Mesendoderm (in vitro differentiated cells): ENCODE measurements around the gene AQP12A.

ENCODE experiments used
- DNase-seq: peaks from one replicate; pipeline ENCODE4 v3.0.0; 2013
- H2AK5ac ChIP-seq: 2 replicates; pipeline ENCODE4 v1.6.1; 2013; ENCODE audit warnings: low read length, inconsistent platforms
- H2BK120ac ChIP-seq: 2 replicates; pipeline ENCODE4 v1.6.1; 2013; ENCODE audit warnings: low read depth, mild to moderate bottlenecking, low read length, moderate library complexity, mixed read lengths
- H2BK15ac ChIP-seq: replicated peaks from 2 replicates; pipeline ENCODE4 v1.6.1; 2013; ENCODE audit warnings: low read depth, mild to moderate bottlenecking, moderate library complexity
- H2BK5ac ChIP-seq: 2 replicates; pipeline ENCODE4 v1.6.1; 2013; ENCODE audit warnings: low read length, inconsistent platforms
- H3K18ac ChIP-seq: 2 replicates; pipeline ENCODE4 v1.6.1; 2013; ENCODE audit warnings: mild to moderate bottlenecking, low read length, mixed read lengths
- H3K23ac ChIP-seq: one replicate; pipeline ENCODE4 v1.6.1; 2013; ENCODE audit warnings: low read length
- H3K27ac ChIP-seq: 2 replicates; pipeline ENCODE4 v1.5.1; 2013; ENCODE audit warnings: low read depth, mild to moderate bottlenecking, inconsistent platforms, low read length, moderate library complexity
- H3K27me3 ChIP-seq: 2 replicates; pipeline ENCODE4 v1.6.1; 2013; ENCODE audit warnings: low read length, control low read depth, mild to moderate bottlenecking, inconsistent platforms; ENCODE audit not compliant: insufficient read depth, poor library complexity
- H3K36me3 ChIP-seq: 2 replicates; pipeline ENCODE4 v1.6.1; 2013; ENCODE audit warnings: low read length, inconsistent platforms; ENCODE audit not compliant: control insufficient read depth, insufficient read depth
- H3K4ac ChIP-seq: one replicate; pipeline ENCODE4 v1.6.1; 2013; ENCODE audit warnings: low read depth, mild to moderate bottlenecking, low read length, moderate library complexity
- H3K4me1 ChIP-seq: 2 replicates; pipeline ENCODE4 v1.6.1; 2013; ENCODE audit warnings: low read depth, low read length, inconsistent platforms; ENCODE audit not compliant: control insufficient read depth
- H3K4me2 ChIP-seq: 2 replicates; pipeline ENCODE4 v1.6.1; 2013; ENCODE audit warnings: low read length
- H3K4me3 ChIP-seq: 2 replicates; pipeline ENCODE4 v1.5.1; 2013; ENCODE audit warnings: mild to moderate bottlenecking, low read length
- H3K56ac ChIP-seq: one replicate; pipeline ENCODE4 v1.6.1; 2013; ENCODE audit warnings: low read length
- H3K79me1 ChIP-seq: 2 replicates; pipeline ENCODE4 v1.6.1; 2013; ENCODE audit warnings: low read length, inconsistent platforms
- H3K79me2 ChIP-seq: 2 replicates; pipeline ENCODE4 v1.6.1; 2013; ENCODE audit warnings: mild to moderate bottlenecking, low read length; ENCODE audit not compliant: control insufficient read depth, insufficient read depth
- H3K9ac ChIP-seq: 2 replicates; pipeline ENCODE4 v1.6.1; 2013; ENCODE audit warnings: low read length, inconsistent platforms
- H4K5ac ChIP-seq: one replicate; pipeline ENCODE4 v1.6.1; 2013; ENCODE audit warnings: low read length
- H4K8ac ChIP-seq: one replicate; pipeline ENCODE4 v1.6.1; 2013; ENCODE audit warnings: low read depth, mild to moderate bottlenecking, control low read depth, low read length, moderate library complexity
- WGBS: extraction: QIAGEN DNeasy Blood & Tissue Kit; methylation state at CpG from one replicate; pipeline ENCODE4 v1.1.7; 2013; ENCODE audit warnings: low lambda C conversion rate, missing lambda C conversion rate; ENCODE audit not compliant: insufficient coverage; ENCODE audit errors: extremely low coverage; 5-methylcytosine and 5-hydroxymethylcytosine counted together

The AQP12A gene

GRCh38 chr2:240646900-240647502 lies 44.7 kb upstream of the AQP12A start:
- Histone ChIP-seq H3K79me2 (no peaks in the 10 kb centered on the region), H3K36me3 (no peaks in the 10 kb centered on the region), H3K4me1 (no peaks in the 10 kb centered on the region), H2BK15ac (no peak overlapping the region), H2BK120ac (no peak overlapping the region), H4K5ac (no peak overlapping the region), H4K8ac (no peak overlapping the region), H3K18ac (no peak overlapping the region), H3K56ac (no peak overlapping the region), H3K27me3 (no peaks in the 10 kb centered on the region), H2AK5ac (no peak overlapping the region), H3K27ac (no peak overlapping the region), H3K4me2 (no peak overlapping the region), H3K4ac (no peak overlapping the region), H3K4me3 (no peak overlapping the region), H3K9ac (no peak overlapping the region), H3K79me1 (no peaks in the 10 kb centered on the region), H2BK5ac (no peak overlapping the region), H3K23ac (no peak overlapping the region)
- no peak for DNase-seq
- no CpG with 5 or more reads among the region's 30 CpGs for WGBS

- Histone ChIP-seq H3K79me1 (no peaks in the 10 kb centered on the region), H3K4ac (no peak overlapping the region), H3K9ac (no peak overlapping the region), H2BK15ac (no peak overlapping the region), H3K23ac (no peak overlapping the region), H3K56ac (no peak overlapping the region), H3K36me3 (no peaks in the 10 kb centered on the region), H3K18ac (no peak overlapping the region), H2BK120ac (no peak overlapping the region), H4K5ac (no peak overlapping the region), H3K4me1 (no peaks in the 10 kb centered on the region), H3K27me3 (no peaks in the 10 kb centered on the region), H3K79me2 (no peaks in the 10 kb centered on the region), H3K27ac (no peak overlapping the region), H3K4me2 (no peak overlapping the region), H4K8ac (no peak overlapping the region), H2AK5ac (no peak overlapping the region), H3K4me3 (no peak overlapping the region), H2BK5ac (no peak overlapping the region)
- WGBS, result no CpG with 5 or more reads among the region's 22 CpGs
- DNase-seq, result no peak
Measured at GRCh38 chr2:240647503-240648154, 44.0 kb upstream of the AQP12A start.

GRCh38 chr2:240648155-240648649 lies 43.5 kb upstream of the AQP12A start:
- no peak overlapping the region for H3K27ac ChIP-seq
- H3K9ac ChIP-seq, result no peak overlapping the region
- no peak overlapping the region for H3K4me3 ChIP-seq
- H2AK5ac ChIP-seq, result no peak overlapping the region
- no peak overlapping the region for H3K56ac ChIP-seq
- H3K79me1 ChIP-seq, result no peaks in the 10 kb centered on the region
- no peak overlapping the region for H3K4me2 ChIP-seq
- H3K27me3 ChIP-seq, result no peaks in the 10 kb centered on the region
- no peak overlapping the region for H3K18ac ChIP-seq
- H3K4me1 ChIP-seq, result no peaks in the 10 kb centered on the region
- WGBS, result no CpG with 5 or more reads among the region's 6 CpGs
- H4K8ac ChIP-seq, result no peak overlapping the region
- H2BK5ac ChIP-seq, result no peak overlapping the region
- H3K36me3 ChIP-seq, result no peaks in the 10 kb centered on the region
- no peak overlapping the region for H3K4ac ChIP-seq
- no peak overlapping the region for H3K23ac ChIP-seq
- no peak for DNase-seq
- H2BK15ac ChIP-seq, result no peak overlapping the region
- H4K5ac ChIP-seq, result no peak overlapping the region
- no peaks in the 10 kb centered on the region for H3K79me2 ChIP-seq
- H2BK120ac ChIP-seq, result no peak overlapping the region

- no peak for DNase-seq
- no peak overlapping the region for H2BK15ac ChIP-seq
- H3K4me2 ChIP-seq, result no peak overlapping the region
- H3K4ac ChIP-seq, result no peak overlapping the region
- H2BK5ac ChIP-seq, result no peak overlapping the region
- H3K79me1 ChIP-seq, result no peaks in the 10 kb centered on the region
- H3K36me3 ChIP-seq, result no peaks in the 10 kb centered on the region
- no peak overlapping the region for H3K56ac ChIP-seq
- H3K27ac ChIP-seq, result no peak overlapping the region
- no peak overlapping the region for H3K18ac ChIP-seq
- no peak overlapping the region for H3K9ac ChIP-seq
- no peak overlapping the region for H4K5ac ChIP-seq
- H2BK120ac ChIP-seq, result no peak overlapping the region
- WGBS, result no CpG with 5 or more reads among the region's 19 CpGs
- H4K8ac ChIP-seq, result no peak overlapping the region
- H3K79me2 ChIP-seq, result no peaks in the 10 kb centered on the region
- no peaks in the 10 kb centered on the region for H3K4me1 ChIP-seq
- no peak overlapping the region for H2AK5ac ChIP-seq
- H3K23ac ChIP-seq, result no peak overlapping the region
- no peak overlapping the region for H3K4me3 ChIP-seq
- H3K27me3 ChIP-seq, result no peaks in the 10 kb centered on the region
Measured at GRCh38 chr2:240648650-240649275, 42.9 kb upstream of the AQP12A start.

- no peaks in the 10 kb centered on the region for H3K79me1 ChIP-seq
- no peak overlapping the region for H4K8ac ChIP-seq
- no peak overlapping the region for H3K56ac ChIP-seq
- H2BK15ac ChIP-seq, result no peak overlapping the region
- H3K27me3 ChIP-seq, result no peaks in the 10 kb centered on the region
- no peak overlapping the region for H3K18ac ChIP-seq
- no peak overlapping the region for H4K5ac ChIP-seq
- no peak overlapping the region for H2AK5ac ChIP-seq
- H3K27ac ChIP-seq, result no peak overlapping the region
- no peak overlapping the region for H3K9ac ChIP-seq
- no peak overlapping the region for H3K4ac ChIP-seq
- H3K79me2 ChIP-seq, result no peaks in the 10 kb centered on the region
- no peak for DNase-seq
- H3K4me1 ChIP-seq, result no peaks in the 10 kb centered on the region
- no peak overlapping the region for H2BK120ac ChIP-seq
- H3K4me2 ChIP-seq, result no peak overlapping the region
- no peaks in the 10 kb centered on the region for H3K36me3 ChIP-seq
- no peak overlapping the region for H3K4me3 ChIP-seq
- no peak overlapping the region for H2BK5ac ChIP-seq
- no peak overlapping the region for H3K23ac ChIP-seq
- WGBS, result no CpG with 5 or more reads among the region's 7 CpGs
Measured at GRCh38 chr2:240649331-240649730, 42.3 kb upstream of the AQP12A start.
